Cortex of kidney (tissue), 1 donor: ENCODE measurements around the gene DDX51.

Source experiments
- DNase-seq: peaks from one replicate; lab custom pipeline; 2025; lab: John Stamatoyannopoulos, UW

DDX51 gene

GRCh38 chr12:132179431-132180362 lies 35.6 kb upstream of the DDX51 start:
- DNase-seq, result no peak

- DNase-seq, result no peak
Observed at GRCh38 chr12:132178801-132179401, 34.8 kb upstream of the DDX51 start.

- no peak for DNase-seq
Observed at GRCh38 chr12:132178316-132178715, 34.2 kb upstream of the DDX51 start.

GRCh38 chr12:132176920-132177551 lies 32.9 kb upstream of the DDX51 start:
- no peak for DNase-seq

GRCh38 chr12:132176385-132176919 lies 32.3 kb upstream of the DDX51 start:
- no peak for DNase-seq

- no peak for DNase-seq
Observed at GRCh38 chr12:132175496-132176384, 31.6 kb upstream of the DDX51 start.

- DNase-seq, result no peak
Observed at GRCh38 chr12:132174839-132175490, 30.8 kb upstream of the DDX51 start.

GRCh38 chr12:132174015-132174838 lies 30.1 kb upstream of the DDX51 start:
- DNase-seq, result no peak

GRCh38 chr12:132173135-132174014 lies 29.3 kb upstream of the DDX51 start:
- DNase-seq, result no peak

GRCh38 chr12:132172619-132173018 lies 28.5 kb upstream of the DDX51 start:
- DNase-seq, result no peak

GRCh38 chr12:132171968-132172521 lies 27.9 kb upstream of the DDX51 start:
- DNase-seq, result no peak

GRCh38 chr12:132171293-132171967 lies 27.3 kb upstream of the DDX51 start:
- DNase-seq, result no peak

GRCh38 chr12:132170637-132171292 lies 26.6 kb upstream of the DDX51 start:
- no peak for DNase-seq

GRCh38 chr12:132170094-132170636 lies 26.0 kb upstream of the DDX51 start:
- DNase-seq, result no peak

GRCh38 chr12:132169376-132169775 lies 25.3 kb upstream of the DDX51 start:
- DNase-seq, result no peak

- DNase-seq, result no peak
Observed at GRCh38 chr12:132168311-132169031, 24.4 kb upstream of the DDX51 start.
